RWPE2 (cell line): ENCODE results near the gene SMG6.

Experiments used
- ATAC-seq: fragments of 200-7000 bp; cut with Tn5 transposase; 3 replicates; pipeline ENCODE4 v1.9.1; 2021; ENCODE audit warnings: low read depth
- DNase-seq: peaks from one replicate; pipeline ENCODE4 v3.0.0-alpha.2; 2020; ENCODE audit warnings: low spot score
- H3K27ac ChIP-seq: fragments of 450-650 bp; 2 replicates; pipeline ENCODE4 v1.5.1; 2017; ENCODE audit warnings: mild to moderate bottlenecking; ENCODE audit not compliant: poor library complexity, severe bottlenecking
- H3K27me3 ChIP-seq: fragments of 250-450 bp; sonication (Bioruptor Pico); 2 replicates; pipeline ENCODE4 v1.5.1; 2021; ENCODE audit warnings: mild to moderate bottlenecking, moderate library complexity; ENCODE audit not compliant: insufficient read depth, poor library complexity, severe bottlenecking
- H3K36me3 ChIP-seq: fragments of 250-450 bp; sonication (Bioruptor Pico); 2 replicates; pipeline ENCODE4 v1.5.1; 2020; ENCODE audit warnings: low read depth, mild to moderate bottlenecking, moderate library complexity
- H3K4me1 ChIP-seq: fragments of 250-450 bp; sonication (Bioruptor Pico); 2 replicates; pipeline ENCODE4 v1.5.1; 2021; ENCODE audit warnings: mild to moderate bottlenecking, moderate library complexity; ENCODE audit not compliant: insufficient read depth, poor library complexity, severe bottlenecking
- H3K4me3 ChIP-seq: fragments of 250-450 bp; sonication (Bioruptor Pico); 2 replicates; pipeline ENCODE4 v1.5.1; 2021; ENCODE audit warnings: mild to moderate bottlenecking, moderate library complexity; ENCODE audit not compliant: severe bottlenecking
- H3K9me3 ChIP-seq: fragments of 250-450 bp; sonication (Bioruptor Pico); 2 replicates; pipeline ENCODE4 v1.5.1; 2021; ENCODE audit warnings: mild to moderate bottlenecking, moderate library complexity; ENCODE audit not compliant: severe bottlenecking
- CTCF ChIP-seq: fragments of 450-650 bp; IDR thresholded peaks from one replicate; pipeline ENCODE4 v1.5.1; 2017; ENCODE audit warnings: mild to moderate bottlenecking, moderate library complexity; ENCODE audit not compliant: poor library complexity, severe bottlenecking

SMG6 gene

GRCh38 chr17:2235792-2236366 is 67.7 kb downstream of the SMG6 start:
- ATAC-seq (no peak), DNase-seq (no peak)
- Histone ChIP-seq H3K36me3 (peaks cover 17% of the 10 kb centered on the region), H3K27me3 (no peaks in the 10 kb centered on the region), H3K27ac (no peak overlapping the region), H3K9me3 (no peaks in the 10 kb centered on the region), H3K4me3 (no peak overlapping the region), H3K4me1 (peaks cover 12% of the 10 kb centered on the region)
- no peak for TF ChIP-seq CTCF

GRCh38 chr17:2235265-2235664 is 68.3 kb downstream of the SMG6 start:
- Histone ChIP-seq H3K27me3 (no peaks in the 10 kb centered on the region), H3K27ac (no peak overlapping the region), H3K4me1 (peaks cover 10% of the 10 kb centered on the region), H3K9me3 (no peaks in the 10 kb centered on the region), H3K4me3 (no peak overlapping the region), H3K36me3 (peaks cover 17% of the 10 kb centered on the region)
- DNase-seq (no peak), ATAC-seq (no peak)
- no peak for TF ChIP-seq CTCF

GRCh38 chr17:2233441-2233947 is 70.1 kb downstream of the SMG6 start:
- Histone ChIP-seq H3K9me3 (no peaks in the 10 kb centered on the region), H3K27me3 (no peaks in the 10 kb centered on the region), H3K4me1 (peaks cover 3% of the 10 kb centered on the region), H3K27ac (no peak overlapping the region), H3K4me3 (no peak overlapping the region), H3K36me3 (peaks cover 3% of the 10 kb centered on the region)
- no peak for DNase-seq
- no peak for TF ChIP-seq CTCF
- no peak for ATAC-seq

GRCh38 chr17:2232244-2232638 is 71.3 kb downstream of the SMG6 start:
- DNase-seq (no peak), ATAC-seq (no peak)
- TF ChIP-seq CTCF = no peak
- Histone ChIP-seq H3K27me3 (no peaks in the 10 kb centered on the region), H3K4me1 (peaks cover 9% of the 10 kb centered on the region), H3K9me3 (no peaks in the 10 kb centered on the region), H3K4me3 (no peak overlapping the region), H3K27ac (no peak overlapping the region), H3K36me3 (no peaks in the 10 kb centered on the region; the same call in 1 of the 2 replicates)

- peaks cover 13% of the 10 kb centered on the region for H3K4me1 ChIP-seq
- no peaks in the 10 kb centered on the region; the same call in 1 of the 2 replicates for H3K36me3 ChIP-seq
- ATAC-seq (no peak), DNase-seq (no peak)
- no peak overlapping the region for H3K4me3 ChIP-seq
- no peaks in the 10 kb centered on the region for H3K27me3 ChIP-seq
- no peak overlapping the region for H3K27ac ChIP-seq
- TF ChIP-seq CTCF = no peak
- H3K9me3 ChIP-seq = no peaks in the 10 kb centered on the region
Observed at GRCh38 chr17:2230877-2231276, 72.7 kb downstream of the SMG6 start.
